ENCODE data around the gene C1QTNF8. TPM values are rescaled to one million over a fixed set of nuclear protein-coding genes. Genes with fewer than 3 reads are reported as not detected.

The C1QTNF8 gene
- total and polyA plus RNA-seq, 2 of the 13 experiments (the other 11 are each of a cell fraction or from before 2014, with no cell fraction given), result 0.09 TPM; not detected in 1

DNA sequence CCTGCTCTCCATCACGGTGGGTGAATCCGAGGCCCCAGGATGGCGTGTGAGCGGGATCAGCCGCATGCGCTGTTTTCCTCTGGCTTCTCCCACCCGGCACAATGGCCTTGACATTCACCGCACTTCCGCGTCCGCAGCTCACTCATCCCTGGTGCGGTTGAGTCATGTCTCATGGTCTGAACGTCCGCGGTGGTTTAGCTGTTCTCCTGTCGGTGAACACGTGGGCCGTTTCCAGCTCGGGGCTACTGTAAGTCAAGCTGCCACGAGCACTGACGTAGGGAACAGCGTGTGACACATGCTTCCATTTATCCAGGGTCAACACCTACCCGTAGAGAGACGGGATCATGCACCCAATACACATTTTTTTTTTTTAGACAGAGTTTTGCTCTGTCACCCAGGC is 41.6 kb upstream of the C1QTNF8 start (continued):
- TF ChIP-seq, protein P1, sequence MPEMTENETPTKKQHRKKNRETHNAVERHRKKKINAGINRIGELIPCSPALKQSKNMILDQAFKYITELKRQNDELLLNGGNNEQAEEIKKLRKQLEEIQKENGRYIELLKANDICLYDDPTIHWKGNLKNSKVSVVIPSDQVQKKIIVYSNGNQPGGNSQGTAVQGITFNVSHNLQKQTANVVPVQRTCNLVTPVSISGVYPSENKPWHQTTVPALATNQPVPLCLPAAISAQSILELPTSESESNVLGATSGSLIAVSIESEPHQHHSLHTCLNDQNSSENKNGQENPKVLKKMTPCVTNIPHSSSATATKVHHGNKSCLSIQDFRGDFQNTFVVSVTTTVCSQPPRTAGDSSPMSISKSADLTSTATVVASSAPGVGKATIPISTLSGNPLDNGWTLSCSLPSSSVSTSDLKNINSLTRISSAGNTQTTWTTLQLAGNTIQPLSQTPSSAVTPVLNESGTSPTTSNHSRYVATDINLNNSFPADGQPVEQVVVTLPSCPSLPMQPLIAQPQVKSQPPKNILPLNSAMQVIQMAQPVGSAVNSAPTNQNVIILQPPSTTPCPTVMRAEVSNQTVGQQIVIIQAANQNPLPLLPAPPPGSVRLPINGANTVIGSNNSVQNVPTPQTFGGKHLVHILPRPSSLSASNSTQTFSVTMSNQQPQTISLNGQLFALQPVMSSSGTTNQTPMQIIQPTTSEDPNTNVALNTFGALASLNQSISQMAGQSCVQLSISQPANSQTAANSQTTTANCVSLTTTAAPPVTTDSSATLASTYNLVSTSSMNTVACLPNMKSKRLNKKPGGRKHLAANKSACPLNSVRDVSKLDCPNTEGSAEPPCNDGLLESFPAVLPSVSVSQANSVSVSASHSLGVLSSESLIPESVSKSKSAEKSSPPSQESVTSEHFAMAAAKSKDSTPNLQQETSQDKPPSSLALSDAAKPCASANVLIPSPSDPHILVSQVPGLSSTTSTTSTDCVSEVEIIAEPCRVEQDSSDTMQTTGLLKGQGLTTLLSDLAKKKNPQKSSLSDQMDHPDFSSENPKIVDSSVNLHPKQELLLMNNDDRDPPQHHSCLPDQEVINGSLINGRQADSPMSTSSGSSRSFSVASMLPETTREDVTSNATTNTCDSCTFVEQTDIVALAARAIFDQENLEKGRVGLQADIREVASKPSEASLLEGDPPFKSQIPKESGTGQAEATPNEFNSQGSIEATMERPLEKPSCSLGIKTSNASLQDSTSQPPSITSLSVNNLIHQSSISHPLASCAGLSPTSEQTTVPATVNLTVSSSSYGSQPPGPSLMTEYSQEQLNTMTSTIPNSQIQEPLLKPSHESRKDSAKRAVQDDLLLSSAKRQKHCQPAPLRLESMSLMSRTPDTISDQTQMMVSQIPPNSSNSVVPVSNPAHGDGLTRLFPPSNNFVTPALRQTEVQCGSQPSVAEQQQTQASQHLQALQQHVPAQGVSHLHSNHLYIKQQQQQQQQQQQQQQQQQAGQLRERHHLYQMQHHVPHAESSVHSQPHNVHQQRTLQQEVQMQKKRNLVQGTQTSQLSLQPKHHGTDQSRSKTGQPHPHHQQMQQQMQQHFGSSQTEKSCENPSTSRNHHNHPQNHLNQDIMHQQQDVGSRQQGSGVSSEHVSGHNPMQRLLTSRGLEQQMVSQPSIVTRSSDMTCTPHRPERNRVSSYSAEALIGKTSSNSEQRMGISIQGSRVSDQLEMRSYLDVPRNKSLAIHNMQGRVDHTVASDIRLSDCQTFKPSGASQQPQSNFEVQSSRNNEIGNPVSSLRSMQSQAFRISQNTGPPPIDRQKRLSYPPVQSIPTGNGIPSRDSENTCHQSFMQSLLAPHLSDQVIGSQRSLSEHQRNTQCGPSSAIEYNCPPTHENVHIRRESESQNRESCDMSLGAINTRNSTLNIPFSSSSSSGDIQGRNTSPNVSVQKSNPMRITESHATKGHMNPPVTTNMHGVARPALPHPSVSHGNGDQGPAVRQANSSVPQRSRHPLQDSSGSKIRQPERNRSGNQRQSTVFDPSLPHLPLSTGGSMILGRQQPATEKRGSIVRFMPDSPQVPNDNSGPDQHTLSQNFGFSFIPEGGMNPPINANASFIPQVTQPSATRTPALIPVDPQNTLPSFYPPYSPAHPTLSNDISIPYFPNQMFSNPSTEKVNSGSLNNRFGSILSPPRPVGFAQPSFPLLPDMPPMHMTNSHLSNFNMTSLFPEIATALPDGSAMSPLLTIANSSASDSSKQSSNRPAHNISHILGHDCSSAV (CRISPR knock-in tag; IDR thresholded peaks at IDR 0.05; ENCODE audit: borderline replicate concordance), result no peak
- TF ChIP-seq, protein P2, sequence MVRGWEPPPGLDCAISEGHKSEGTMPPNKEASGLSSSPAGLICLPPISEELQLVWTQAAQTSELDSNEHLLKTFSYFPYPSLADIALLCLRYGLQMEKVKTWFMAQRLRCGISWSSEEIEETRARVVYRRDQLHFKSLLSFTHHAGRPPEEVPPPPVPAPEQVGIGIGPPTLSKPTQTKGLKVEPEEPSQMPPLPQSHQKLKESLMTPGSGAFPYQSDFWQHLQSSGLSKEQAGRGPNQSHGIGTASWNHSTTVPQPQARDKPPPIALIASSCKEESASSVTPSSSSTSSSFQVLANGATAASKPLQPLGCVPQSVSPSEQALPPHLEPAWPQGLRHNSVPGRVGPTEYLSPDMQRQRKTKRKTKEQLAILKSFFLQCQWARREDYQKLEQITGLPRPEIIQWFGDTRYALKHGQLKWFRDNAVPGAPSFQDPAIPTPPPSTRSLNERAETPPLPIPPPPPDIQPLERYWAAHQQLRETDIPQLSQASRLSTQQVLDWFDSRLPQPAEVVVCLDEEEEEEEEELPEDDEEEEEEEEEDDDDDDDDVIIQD (CRISPR knock-in tag; IDR thresholded peaks at IDR 0.05; ENCODE audit: low read depth), result no peak
- TF ChIP-seq, protein P3, sequence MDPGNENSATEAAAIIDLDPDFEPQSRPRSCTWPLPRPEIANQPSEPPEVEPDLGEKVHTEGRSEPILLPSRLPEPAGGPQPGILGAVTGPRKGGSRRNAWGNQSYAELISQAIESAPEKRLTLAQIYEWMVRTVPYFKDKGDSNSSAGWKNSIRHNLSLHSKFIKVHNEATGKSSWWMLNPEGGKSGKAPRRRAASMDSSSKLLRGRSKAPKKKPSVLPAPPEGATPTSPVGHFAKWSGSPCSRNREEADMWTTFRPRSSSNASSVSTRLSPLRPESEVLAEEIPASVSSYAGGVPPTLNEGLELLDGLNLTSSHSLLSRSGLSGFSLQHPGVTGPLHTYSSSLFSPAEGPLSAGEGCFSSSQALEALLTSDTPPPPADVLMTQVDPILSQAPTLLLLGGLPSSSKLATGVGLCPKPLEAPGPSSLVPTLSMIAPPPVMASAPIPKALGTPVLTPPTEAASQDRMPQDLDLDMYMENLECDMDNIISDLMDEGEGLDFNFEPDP (CRISPR knock-in tag; conservative IDR thresholded peaks at IDR 0.05), result no peak
- TF ChIP-seq SALL2 (CRISPR knock-in tag; IDR thresholded peaks at IDR 0.05) (no peak), ZNF430 (CRISPR knock-in tag; IDR thresholded peaks at IDR 0.05) (no peak), AHR (CRISPR knock-in tag; IDR thresholded peaks at IDR 0.05) (no peak), RFX1 (IDR thresholded peaks at IDR 0.05) (no peak), TOE1 (CRISPR knock-in tag; IDR thresholded peaks at IDR 0.05) (no peak), ZNF572 (CRISPR knock-in tag; IDR thresholded peaks at IDR 0.05) (no peak), FOXK1 (CRISPR knock-in tag; IDR thresholded peaks at IDR 0.05; ENCODE audit: borderline replicate concordance, low read depth) (peak; percentile 15; the same call in 1 of the 2 replicates), HES4 (CRISPR knock-in tag; IDR thresholded peaks at IDR 0.05; ENCODE audit: borderline replicate concordance) (no peak), JARID2 (CRISPR knock-in tag; IDR thresholded peaks at IDR 0.05; ENCODE audit: insufficient replicate concordance) (no peak), SOX6 (IDR thresholded peaks at IDR 0.05) (no peak), SOX6 (CRISPR knock-in tag; IDR thresholded peaks at IDR 0.05) (no peak), BRD4 (CRISPR knock-in tag; IDR thresholded peaks at IDR 0.05) (no peak), ZSCAN12 (CRISPR knock-in tag; IDR thresholded peaks at IDR 0.05) (no peak), KLF13 (CRISPR knock-in tag; IDR thresholded peaks at IDR 0.05) (no peak), ZNF20 (CRISPR knock-in tag; IDR thresholded peaks at IDR 0.05) (no peak), TBP (CRISPR knock-in tag; IDR thresholded peaks at IDR 0.05) (no peak)
- TF ChIP-seq, protein P4, sequence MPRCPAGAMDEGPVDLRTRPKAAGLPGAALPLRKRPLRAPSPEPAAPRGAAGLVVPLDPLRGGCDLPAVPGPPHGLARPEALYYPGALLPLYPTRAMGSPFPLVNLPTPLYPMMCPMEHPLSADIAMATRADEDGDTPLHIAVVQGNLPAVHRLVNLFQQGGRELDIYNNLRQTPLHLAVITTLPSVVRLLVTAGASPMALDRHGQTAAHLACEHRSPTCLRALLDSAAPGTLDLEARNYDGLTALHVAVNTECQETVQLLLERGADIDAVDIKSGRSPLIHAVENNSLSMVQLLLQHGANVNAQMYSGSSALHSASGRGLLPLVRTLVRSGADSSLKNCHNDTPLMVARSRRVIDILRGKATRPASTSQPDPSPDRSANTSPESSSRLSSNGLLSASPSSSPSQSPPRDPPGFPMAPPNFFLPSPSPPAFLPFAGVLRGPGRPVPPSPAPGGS (CRISPR knock-in tag; IDR thresholded peaks at IDR 0.05), result no peak
